HL-60 (cell line): ENCODE data around the gene FASTKD3.
A peak's percentile ranks its signal among the peaks of the same experiment; 100 is the strongest.

ENCODE experiments used
- DNase-seq, 2 experiments: peaks; one replicate each; pipeline ENCODE4 v3.0.0-alpha.2; 2010 to 2020; ENCODE audit warnings: low read depth in 1 of 2, low spot score in 1 of 2
- H3K27ac ChIP-seq: fragments of 250-450 bp; sonication (Bioruptor Pico); replicated peaks from 2 replicates; pipeline ENCODE4 v1.5.1; 2020; ENCODE audit warnings: mild to moderate bottlenecking, moderate library complexity
- H3K27me3 ChIP-seq: fragments of 250-450 bp; sonication (Bioruptor Pico); 2 replicates; pipeline ENCODE4 v1.5.1; 2021; ENCODE audit warnings: mild to moderate bottlenecking, moderate library complexity; ENCODE audit not compliant: insufficient read depth, poor library complexity, severe bottlenecking
- H3K4me3 ChIP-seq: replicated peaks from 2 replicates; pipeline ENCODE4 v1.5.1; 2011; ENCODE audit warnings: mild to moderate bottlenecking, control low read depth, low read length; ENCODE audit not compliant: insufficient read depth
- GABPA ChIP-seq: IDR thresholded peaks from 2 replicates; pipeline ENCODE4 v1.6.1; 2012; ENCODE audit warnings: low read depth
- POLR2AphosphoS5 ChIP-seq: IDR thresholded peaks from 2 replicates; pipeline ENCODE4 v1.6.1; 2012; ENCODE audit warnings: low read depth
- SPI1 ChIP-seq: IDR thresholded peaks from 2 replicates; pipeline ENCODE4 v1.6.1; 2012; ENCODE audit warnings: low read depth, mild to moderate bottlenecking, borderline replicate concordance
- TF ChIP-seq, protein P1 (sequence below): IDR thresholded peaks from one replicate; pipeline ENCODE4 v1.5.1; 2011; ENCODE audit warnings: low read length, control low read depth, inconsistent platforms; ENCODE audit not compliant: insufficient read depth
- TF ChIP-seq, protein P2 (sequence below): IDR thresholded peaks from 2 replicates; pipeline ENCODE4 v1.6.1; 2012; ENCODE audit warnings: low read depth; ENCODE audit not compliant: insufficient replicate concordance

Gene FASTKD3

DNA sequence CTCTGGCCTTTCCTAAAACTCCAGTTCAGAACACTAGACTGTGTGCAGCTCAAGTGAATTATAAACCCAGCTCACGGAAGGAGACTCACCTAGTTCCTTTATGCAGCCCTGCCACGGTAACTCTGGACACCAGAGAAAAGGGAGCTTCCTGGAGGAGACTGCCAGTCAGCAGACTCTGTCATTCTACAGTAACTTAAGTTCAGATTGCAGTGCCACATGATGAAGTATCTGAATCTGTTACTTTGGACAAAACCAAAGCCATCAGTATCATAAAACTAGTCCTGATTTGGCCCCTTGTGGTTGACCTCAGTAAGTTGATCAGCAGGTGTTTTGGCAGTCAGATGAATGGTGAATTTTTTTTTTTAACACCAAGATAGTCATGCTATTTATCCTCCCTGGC, 2.8 kb upstream of the FASTKD3 start:
- TF ChIP-seq, protein P1, sequence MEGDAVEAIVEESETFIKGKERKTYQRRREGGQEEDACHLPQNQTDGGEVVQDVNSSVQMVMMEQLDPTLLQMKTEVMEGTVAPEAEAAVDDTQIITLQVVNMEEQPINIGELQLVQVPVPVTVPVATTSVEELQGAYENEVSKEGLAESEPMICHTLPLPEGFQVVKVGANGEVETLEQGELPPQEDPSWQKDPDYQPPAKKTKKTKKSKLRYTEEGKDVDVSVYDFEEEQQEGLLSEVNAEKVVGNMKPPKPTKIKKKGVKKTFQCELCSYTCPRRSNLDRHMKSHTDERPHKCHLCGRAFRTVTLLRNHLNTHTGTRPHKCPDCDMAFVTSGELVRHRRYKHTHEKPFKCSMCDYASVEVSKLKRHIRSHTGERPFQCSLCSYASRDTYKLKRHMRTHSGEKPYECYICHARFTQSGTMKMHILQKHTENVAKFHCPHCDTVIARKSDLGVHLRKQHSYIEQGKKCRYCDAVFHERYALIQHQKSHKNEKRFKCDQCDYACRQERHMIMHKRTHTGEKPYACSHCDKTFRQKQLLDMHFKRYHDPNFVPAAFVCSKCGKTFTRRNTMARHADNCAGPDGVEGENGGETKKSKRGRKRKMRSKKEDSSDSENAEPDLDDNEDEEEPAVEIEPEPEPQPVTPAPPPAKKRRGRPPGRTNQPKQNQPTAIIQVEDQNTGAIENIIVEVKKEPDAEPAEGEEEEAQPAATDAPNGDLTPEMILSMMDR: no peak
- TF ChIP-seq SPI1 (no peak), GABPA (no peak), POLR2AphosphoS5 (no peak)
- TF ChIP-seq, protein P2, sequence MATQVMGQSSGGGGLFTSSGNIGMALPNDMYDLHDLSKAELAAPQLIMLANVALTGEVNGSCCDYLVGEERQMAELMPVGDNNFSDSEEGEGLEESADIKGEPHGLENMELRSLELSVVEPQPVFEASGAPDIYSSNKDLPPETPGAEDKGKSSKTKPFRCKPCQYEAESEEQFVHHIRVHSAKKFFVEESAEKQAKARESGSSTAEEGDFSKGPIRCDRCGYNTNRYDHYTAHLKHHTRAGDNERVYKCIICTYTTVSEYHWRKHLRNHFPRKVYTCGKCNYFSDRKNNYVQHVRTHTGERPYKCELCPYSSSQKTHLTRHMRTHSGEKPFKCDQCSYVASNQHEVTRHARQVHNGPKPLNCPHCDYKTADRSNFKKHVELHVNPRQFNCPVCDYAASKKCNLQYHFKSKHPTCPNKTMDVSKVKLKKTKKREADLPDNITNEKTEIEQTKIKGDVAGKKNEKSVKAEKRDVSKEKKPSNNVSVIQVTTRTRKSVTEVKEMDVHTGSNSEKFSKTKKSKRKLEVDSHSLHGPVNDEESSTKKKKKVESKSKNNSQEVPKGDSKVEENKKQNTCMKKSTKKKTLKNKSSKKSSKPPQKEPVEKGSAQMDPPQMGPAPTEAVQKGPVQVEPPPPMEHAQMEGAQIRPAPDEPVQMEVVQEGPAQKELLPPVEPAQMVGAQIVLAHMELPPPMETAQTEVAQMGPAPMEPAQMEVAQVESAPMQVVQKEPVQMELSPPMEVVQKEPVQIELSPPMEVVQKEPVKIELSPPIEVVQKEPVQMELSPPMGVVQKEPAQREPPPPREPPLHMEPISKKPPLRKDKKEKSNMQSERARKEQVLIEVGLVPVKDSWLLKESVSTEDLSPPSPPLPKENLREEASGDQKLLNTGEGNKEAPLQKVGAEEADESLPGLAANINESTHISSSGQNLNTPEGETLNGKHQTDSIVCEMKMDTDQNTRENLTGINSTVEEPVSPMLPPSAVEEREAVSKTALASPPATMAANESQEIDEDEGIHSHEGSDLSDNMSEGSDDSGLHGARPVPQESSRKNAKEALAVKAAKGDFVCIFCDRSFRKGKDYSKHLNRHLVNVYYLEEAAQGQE: no peak
- H3K27me3 ChIP-seq: no peaks in the 10 kb centered on the region
- H3K4me3 ChIP-seq: no peak overlapping the region
- H3K27ac ChIP-seq: no peak overlapping the region
- no peak for DNase-seq

DNA sequence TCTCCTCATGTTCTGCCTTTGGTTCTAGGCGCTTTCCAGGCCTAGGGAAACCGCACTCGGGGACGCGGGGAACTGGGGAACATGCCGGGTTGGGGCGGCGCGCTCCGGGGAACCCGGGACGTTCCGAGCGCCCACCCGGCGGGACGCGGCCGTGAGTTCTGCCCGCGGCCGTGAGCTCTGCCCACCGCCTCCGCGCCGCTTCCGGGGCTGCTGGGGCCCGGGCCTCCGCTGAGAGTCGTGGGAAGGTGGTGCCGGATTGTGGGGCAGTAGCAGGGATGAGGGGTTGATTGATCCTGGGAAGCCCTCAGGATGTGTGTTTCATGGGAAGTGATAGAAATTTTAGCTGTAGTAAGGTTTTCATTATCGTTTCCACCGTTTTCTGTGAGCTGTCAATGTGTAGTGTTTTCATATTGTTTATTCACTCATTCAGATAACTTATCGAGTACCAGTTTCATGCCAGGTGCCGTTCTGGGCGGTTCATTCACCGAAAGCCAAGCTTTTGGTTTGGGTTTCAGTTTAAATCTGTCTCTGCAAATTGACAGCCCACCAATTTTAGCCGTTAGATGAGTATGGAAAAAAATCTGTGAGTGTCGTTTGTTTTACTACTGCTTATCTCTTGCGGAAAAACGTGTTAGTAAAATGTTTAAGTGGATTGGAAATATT, 774 bp upstream of the FASTKD3 start:
- TF ChIP-seq SPI1: no peak
- TF ChIP-seq, protein P1: no peak
- no peaks in the 10 kb centered on the region for H3K27me3 ChIP-seq
- peak overlapping the region; percentile 73 for H3K27ac ChIP-seq
- H3K4me3 ChIP-seq: peak overlapping the region; percentile 85
- no peak for DNase-seq

DNA sequence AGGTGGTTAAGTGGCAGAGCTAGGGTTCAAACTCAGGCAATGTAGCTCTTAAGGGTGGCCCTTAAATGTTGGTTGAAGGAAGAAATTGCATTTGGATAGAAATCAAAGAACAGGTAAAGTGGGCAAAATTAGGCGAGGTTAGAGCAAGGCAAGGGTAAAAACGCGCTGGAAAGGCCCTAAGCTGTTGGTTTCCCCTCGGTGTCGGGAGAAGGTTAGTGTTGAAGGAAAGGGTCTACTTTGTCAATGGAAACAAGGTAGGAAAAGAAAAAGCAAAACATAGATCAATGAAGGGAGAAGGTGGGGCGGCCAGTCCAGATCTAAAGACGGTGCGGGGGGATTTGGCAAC, 431 bp downstream of the FASTKD3 start:
- DNase-seq: no peak
- H3K27ac ChIP-seq: peak overlapping the region; percentile 73
- no peaks in the 10 kb centered on the region for H3K27me3 ChIP-seq

More for the DNA sequence above, 431 bp downstream of the FASTKD3 start:
- H3K4me3 ChIP-seq: peak overlapping the region; percentile 85
- no peak for TF ChIP-seq GABPA
- TF ChIP-seq, protein P2: no peak
- TF ChIP-seq SPI1: no peak
- TF ChIP-seq, protein P1: no peak
- no peak for TF ChIP-seq POLR2AphosphoS5
